DMS 273 (cell line): ENCODE results near the gene SELPLG.
"Not testable (repeated sequence)": the region's sequence is repeated elsewhere in the genome, so short reads cannot be mapped to it uniquely, and the experiment has no call there.

ENCODE experiments used
- DNase-seq: peaks from one replicate; lab custom pipeline; 2025; ENCODE audit not compliant: unreplicated experiment; lab: John Stamatoyannopoulos, UW

Gene SELPLG

GRCh38 chr12:108575199-108575912 is 58.3 kb downstream of the SELPLG start:
- no peak for DNase-seq

GRCh38 chr12:108574276-108574675 is 59.4 kb downstream of the SELPLG start:
- not testable (repeated sequence) for DNase-seq

DNA sequence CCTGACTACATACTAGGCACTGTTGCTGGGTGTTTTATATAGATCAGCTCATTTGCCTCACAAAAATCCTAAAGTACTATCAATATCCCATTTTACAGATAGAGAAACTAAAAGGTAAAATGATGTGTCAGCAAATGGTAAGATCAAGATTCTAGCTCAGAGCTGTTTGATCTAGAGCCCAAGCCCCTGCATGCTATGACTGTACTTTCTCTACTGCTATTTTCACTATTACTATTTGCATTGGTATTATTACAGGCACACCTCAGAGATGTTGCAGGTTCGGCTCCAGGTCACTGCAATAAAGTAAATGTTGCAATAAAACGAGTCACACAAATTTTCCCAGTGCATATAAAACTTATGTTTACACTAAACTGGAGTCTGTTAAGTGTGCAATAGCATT is 60.4 kb downstream of the SELPLG start:
- DNase-seq = no peak

DNA sequence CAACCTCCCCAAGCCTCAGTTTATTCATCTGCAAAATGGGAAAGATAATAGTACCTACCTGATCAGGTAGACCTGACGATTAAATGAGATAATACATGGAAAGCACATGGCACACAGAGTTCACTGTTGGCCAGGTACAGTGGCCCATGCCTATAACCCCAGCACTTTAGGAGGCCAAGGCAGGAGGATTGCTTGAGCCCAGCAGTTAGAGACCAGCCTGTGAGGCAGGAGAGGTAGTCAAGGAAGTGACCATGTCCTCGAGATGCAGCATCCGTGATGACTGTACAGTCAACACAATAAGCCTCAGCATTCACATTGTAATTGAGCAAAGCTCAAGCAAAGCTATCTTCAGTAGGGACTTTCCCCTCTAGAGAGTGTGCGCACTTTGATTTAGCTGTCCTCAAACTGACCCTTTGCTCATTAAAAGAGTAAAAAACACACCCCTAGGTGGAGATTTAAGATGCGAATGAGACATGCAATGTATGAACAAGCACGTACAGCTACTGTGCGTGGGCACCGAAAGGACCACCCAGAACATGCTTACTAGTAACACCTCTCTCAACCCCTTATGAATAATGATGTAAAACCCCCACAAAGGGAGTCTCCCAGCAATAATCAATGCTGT is 61.4 kb downstream of the SELPLG start:
- DNase-seq = no peak
